T-helper 22 cell (primary cell): ENCODE data around the gene GNAL.
"Not testable (repeated sequence)": the region's sequence is repeated elsewhere in the genome, so short reads cannot be mapped to it uniquely, and the experiment has no call there.

ENCODE experiments used
- DNase-seq: peaks from one replicate; pipeline ENCODE4 v3.0.0-alpha.2; 2020; ENCODE audit warnings: low read depth

Gene GNAL

GRCh38 chr18:11669271-11669947 is 19.7 kb upstream of the GNAL start:
- no peak for DNase-seq

- DNase-seq = no peak
Measured at GRCh38 chr18:11669948-11670275, 19.2 kb upstream of the GNAL start.

- no peak for DNase-seq
Measured at GRCh38 chr18:11671156-11671555, 17.9 kb upstream of the GNAL start.

- no peak for DNase-seq
Measured at GRCh38 chr18:11672198-11672597, 16.9 kb upstream of the GNAL start.

- no peak for DNase-seq
Measured at GRCh38 chr18:11672846-11673454, 16.1 kb upstream of the GNAL start.

- no peak for DNase-seq
Measured at GRCh38 chr18:11673560-11673959, 15.5 kb upstream of the GNAL start.

GRCh38 chr18:11674119-11674518 is 14.9 kb upstream of the GNAL start:
- no peak for DNase-seq

GRCh38 chr18:11676386-11676785 is 12.7 kb upstream of the GNAL start:
- DNase-seq = no peak

- DNase-seq = no peak
Measured at GRCh38 chr18:11676867-11677266, 12.2 kb upstream of the GNAL start.

GRCh38 chr18:11678211-11678610 is 10.9 kb upstream of the GNAL start:
- no peak for DNase-seq

- DNase-seq = no peak
Measured at GRCh38 chr18:11689669-11690565, 853 bp downstream of the GNAL start.

- DNase-seq = not testable (repeated sequence)
Measured at GRCh38 chr18:11690660-11691059, 1.6 kb downstream of the GNAL start.

- no peak for DNase-seq
Measured at GRCh38 chr18:11695736-11696135, 6.7 kb downstream of the GNAL start.

- no peak for DNase-seq
Measured at GRCh38 chr18:11696451-11696850, 7.4 kb downstream of the GNAL start.

- DNase-seq = no peak
Measured at GRCh38 chr18:11700876-11701275, 11.8 kb downstream of the GNAL start.

GRCh38 chr18:11710578-11710977 is 21.5 kb downstream of the GNAL start:
- no peak for DNase-seq

GRCh38 chr18:11713756-11714155 is 24.7 kb downstream of the GNAL start:
- DNase-seq = no peak

- no peak for DNase-seq
Measured at GRCh38 chr18:11714244-11714918, 25.3 kb downstream of the GNAL start.

- DNase-seq = not testable (repeated sequence)
Measured at GRCh38 chr18:11716767-11717315, 27.8 kb downstream of the GNAL start.

GRCh38 chr18:11719050-11719449 is 30.0 kb downstream of the GNAL start:
- no peak for DNase-seq

- no peak for DNase-seq
Measured at GRCh38 chr18:11719621-11720020, 30.6 kb downstream of the GNAL start.

- DNase-seq = no peak
Measured at GRCh38 chr18:11721720-11722119, 32.7 kb downstream of the GNAL start.
